Adrenal gland (tissue), 5 donors: ENCODE measurements around the gene SCYGR1.
"Not testable (repeated sequence)": the region's sequence is repeated elsewhere in the genome, so short reads cannot be mapped to it uniquely, and the experiment has no call there.

Experiments used
- POLR2A ChIP-seq, 2 donors: fragments of 450-650 bp; IDR thresholded peaks; one replicate each; pipeline ENCODE4 v1.6.1; 2017; ENCODE audit warnings: antibody characterized with exemption in 2 of 2, mild to moderate bottlenecking in 2 of 2, moderate library complexity in 1 of 2
- TF ChIP-seq, protein P1 (sequence below), 6 experiments: fragments of 450-650 bp in 4 of 6; fragments of 200-600 bp in 2 of 6; sonication (generic) in 1 of 6; IDR thresholded peaks; 1 replicate in 5 of 6; 2 replicates in 1 of 6; pipeline versions ENCODE4 v1.5.1 to v1.8.0; 2016 to 2021; ENCODE audit warnings: antibody characterized with exemption in 6 of 6, mild to moderate bottlenecking in 2 of 6, moderate library complexity in 1 of 6
- donor health status: DM: no; HTN: no; CAD: no.

DNA sequence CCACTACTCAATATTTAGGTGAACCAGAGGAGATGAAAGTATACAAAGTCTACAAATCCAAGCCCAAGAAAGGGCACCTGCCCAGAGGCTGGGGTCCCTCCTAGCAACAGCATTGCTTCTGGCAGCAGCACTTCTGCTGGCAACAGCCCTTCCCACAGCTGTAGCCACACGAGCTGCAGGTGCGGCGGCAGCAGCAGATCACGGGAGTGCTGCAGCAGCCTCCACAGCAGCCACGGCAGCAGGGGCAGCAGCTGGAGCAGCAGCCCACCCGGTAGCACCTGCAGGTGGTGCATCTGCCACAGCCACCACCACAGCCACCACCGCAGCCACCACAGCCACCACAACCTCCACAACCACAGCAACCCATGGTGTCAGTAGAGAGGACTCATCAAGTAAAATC lies at the start of gene SCYGR1:
- TF ChIP-seq, protein P1, sequence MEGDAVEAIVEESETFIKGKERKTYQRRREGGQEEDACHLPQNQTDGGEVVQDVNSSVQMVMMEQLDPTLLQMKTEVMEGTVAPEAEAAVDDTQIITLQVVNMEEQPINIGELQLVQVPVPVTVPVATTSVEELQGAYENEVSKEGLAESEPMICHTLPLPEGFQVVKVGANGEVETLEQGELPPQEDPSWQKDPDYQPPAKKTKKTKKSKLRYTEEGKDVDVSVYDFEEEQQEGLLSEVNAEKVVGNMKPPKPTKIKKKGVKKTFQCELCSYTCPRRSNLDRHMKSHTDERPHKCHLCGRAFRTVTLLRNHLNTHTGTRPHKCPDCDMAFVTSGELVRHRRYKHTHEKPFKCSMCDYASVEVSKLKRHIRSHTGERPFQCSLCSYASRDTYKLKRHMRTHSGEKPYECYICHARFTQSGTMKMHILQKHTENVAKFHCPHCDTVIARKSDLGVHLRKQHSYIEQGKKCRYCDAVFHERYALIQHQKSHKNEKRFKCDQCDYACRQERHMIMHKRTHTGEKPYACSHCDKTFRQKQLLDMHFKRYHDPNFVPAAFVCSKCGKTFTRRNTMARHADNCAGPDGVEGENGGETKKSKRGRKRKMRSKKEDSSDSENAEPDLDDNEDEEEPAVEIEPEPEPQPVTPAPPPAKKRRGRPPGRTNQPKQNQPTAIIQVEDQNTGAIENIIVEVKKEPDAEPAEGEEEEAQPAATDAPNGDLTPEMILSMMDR (IDR thresholded peaks at IDR 0.05): not testable (repeated sequence)
- not testable (repeated sequence) for TF ChIP-seq POLR2A (IDR thresholded peaks at IDR 0.05)
